ENCODE data around the gene COL4A6. TPM values are rescaled to one million over a fixed set of nuclear protein-coding genes. Genes with fewer than 3 reads are reported as not detected.
"Not testable (repeated sequence)": the region's sequence is repeated elsewhere in the genome, so short reads cannot be mapped to it uniquely, and the experiment has no call there.

Gene COL4A6
- polyA plus RNA-seq, 1 donor, result 2.6 TPM

GRCh38 chrX:108399418-108400165, 38.6 kb downstream of the COL4A6 start:
- DNase-seq, result no peak

DNA sequence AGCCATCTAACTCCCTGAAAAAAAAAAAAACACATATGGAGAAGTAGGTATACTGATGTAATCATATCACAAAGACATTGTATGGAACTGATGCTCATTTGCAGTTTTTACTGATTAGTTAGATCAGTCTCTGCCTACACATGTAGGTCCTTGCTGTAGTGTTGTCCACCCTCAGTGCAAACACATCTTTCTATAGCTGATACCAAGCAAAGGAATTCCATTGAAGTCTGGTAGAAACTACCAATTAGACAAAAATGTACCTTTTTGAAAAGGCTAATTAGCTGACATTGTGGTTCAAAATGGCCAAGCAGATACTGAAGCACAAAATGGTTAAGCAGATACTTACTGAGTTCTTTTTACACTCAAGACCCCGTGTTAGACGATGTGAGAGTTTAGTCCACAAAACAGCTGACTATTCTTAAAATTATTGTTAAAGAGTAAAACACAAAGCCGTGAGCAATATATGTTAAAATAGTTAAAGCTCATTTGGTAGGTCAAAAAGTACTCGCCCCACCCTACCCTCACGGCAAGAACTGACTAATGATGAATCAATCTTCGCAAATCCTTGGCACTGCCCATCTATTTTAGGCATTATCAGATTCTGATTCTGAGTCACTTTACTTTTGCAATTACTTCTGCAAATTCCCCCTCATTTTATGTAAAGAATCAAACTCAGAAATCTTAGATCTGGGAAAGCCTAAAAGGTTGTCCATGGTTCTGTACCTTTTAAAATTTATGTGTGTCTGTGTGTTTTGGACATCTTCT, 40.4 kb downstream of the COL4A6 start:
- no peak for DNase-seq

DNA sequence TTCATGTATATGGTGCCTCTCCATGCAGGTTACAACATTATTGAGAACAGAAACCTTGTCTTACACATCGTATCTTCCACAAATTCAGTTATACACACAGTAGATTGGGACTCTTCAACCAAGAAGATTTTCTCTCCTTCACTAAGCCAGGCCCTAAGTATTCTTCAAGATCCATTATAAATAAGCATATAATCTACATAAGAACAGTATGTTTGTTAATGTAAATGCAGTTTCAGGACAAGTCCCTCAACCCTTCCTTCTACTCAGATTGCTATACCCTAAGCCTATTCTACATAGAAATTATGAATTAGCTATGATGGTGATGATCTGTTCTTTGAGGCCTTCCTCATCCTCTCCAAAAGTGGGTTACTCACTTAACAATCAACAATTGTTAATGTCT, 41.2 kb downstream of the COL4A6 start:
- no peak for DNase-seq

DNA sequence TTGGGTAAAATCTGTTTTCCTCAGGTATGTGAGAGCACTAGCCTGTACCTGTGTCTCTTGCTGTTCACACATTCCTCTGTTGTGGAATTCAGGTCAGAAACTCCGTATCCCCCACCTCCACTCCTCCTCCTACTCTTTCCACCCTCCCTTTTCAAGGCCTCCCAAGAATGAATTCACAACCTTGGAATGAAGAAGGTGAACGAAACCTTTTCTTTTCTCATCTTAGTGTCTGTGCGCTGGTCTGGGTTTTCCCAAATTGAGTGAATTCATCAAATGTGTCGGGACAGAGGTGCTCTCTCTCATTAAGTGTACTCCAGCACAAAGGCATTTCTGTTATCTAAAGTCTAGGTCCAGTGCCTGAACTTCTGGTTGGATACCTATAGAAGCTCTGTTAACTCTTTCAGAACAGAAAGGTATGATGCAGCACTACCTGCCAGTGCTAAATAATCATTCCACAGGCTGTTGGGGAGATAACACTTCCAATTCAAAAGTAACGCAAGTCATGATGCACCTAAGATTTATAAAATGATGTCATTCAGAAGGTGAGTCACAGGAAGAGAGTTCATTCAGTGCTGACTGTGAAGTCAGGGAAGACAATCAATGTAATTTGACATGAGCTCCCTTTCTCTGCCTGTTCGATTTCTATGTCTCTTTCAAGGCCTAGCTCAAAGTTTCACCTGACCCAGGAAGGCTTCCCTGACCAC, 41.9 kb downstream of the COL4A6 start:
- no peak for DNase-seq

DNA sequence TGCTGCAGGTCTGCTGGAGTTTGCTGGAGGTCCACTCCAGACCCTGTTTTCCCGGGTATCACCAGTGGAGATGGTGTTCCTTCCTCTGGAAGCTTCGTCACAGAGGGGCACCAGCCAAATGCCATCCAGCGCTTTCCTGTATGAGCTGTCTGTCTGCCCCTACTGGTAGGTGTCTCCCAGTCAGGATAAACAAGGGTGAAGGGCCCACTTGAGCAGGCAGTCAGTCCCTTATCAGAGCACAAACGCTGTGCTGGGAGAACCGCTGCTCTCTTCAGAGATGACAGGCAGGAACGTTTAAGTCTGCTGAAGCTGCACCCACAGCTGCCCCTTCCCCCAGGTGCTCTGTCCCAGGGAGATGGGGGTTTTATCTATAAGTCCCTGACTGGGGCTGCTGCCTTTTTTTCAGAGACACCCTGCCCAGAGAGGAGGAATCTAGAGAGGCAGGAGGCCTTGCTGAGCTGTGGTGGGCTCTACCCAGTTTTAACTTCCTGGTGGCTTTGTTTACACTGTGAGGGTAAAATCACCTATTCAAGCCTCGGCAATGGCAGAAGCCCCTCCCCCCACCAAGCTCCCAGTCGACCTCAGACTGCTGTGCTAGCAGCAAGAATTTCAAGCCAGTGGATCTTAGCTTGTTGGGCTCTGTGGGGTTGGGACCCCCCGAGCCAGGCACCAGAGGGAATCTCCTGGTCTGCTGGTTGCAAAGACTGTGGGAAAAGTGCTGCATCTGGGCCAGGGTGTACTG, 47.1 kb downstream of the COL4A6 start:
- DNase-seq, result not testable (repeated sequence)

- no peak for DNase-seq
These were observed 53.4 kb downstream of the COL4A6 start for GRCh38 chrX:108384783-108385182.

- no peak for DNase-seq
These were observed 58.0 kb downstream of the COL4A6 start for GRCh38 chrX:108380222-108380621.

DNA sequence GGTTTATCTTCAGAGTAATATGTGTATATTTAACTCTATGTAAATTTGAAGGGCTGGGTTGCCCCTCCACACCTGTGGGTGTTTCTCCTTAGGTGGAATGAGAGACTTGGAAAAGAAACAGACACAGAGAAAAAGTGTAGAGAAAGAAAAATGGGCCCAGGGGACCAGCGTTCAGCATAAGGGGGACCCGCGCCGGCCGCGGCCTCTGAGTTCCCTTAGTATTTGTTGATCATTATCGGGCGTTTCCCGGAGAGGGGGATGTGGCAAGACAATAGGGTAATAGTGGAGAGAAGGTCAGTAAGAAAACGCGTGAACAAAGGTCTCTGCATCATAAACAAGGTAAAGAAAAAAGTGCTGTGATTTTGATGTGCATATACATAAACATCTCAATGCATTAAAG, 61.4 kb downstream of the COL4A6 start:
- not testable (repeated sequence) for DNase-seq

DNA sequence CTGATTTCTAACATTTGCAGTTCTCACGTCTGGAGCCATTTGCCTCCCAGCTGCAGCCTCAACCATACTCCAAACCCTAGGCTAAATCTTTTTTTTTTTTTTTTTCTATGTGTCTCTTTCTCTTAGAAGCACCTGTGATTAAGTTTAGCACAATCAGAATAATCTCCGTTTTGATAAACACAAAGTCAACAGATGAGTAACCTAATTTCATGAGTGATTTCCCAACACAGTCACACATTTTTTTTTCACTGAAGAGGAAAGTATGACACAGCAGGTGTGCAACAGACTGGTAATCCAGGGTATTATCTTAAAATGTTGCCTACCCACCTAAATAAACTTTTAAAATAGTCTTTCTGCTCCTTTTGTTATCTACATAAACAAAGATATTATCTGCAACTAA, 62.6 kb downstream of the COL4A6 start:
- not testable (repeated sequence) for DNase-seq

GRCh38 chrX:108366644-108367406, 71.4 kb downstream of the COL4A6 start:
- no peak for DNase-seq

- no peak for DNase-seq
These were observed 76.2 kb downstream of the COL4A6 start for GRCh38 chrX:108362026-108362425.

GRCh38 chrX:108361316-108361715, 76.9 kb downstream of the COL4A6 start:
- no peak for DNase-seq

DNA sequence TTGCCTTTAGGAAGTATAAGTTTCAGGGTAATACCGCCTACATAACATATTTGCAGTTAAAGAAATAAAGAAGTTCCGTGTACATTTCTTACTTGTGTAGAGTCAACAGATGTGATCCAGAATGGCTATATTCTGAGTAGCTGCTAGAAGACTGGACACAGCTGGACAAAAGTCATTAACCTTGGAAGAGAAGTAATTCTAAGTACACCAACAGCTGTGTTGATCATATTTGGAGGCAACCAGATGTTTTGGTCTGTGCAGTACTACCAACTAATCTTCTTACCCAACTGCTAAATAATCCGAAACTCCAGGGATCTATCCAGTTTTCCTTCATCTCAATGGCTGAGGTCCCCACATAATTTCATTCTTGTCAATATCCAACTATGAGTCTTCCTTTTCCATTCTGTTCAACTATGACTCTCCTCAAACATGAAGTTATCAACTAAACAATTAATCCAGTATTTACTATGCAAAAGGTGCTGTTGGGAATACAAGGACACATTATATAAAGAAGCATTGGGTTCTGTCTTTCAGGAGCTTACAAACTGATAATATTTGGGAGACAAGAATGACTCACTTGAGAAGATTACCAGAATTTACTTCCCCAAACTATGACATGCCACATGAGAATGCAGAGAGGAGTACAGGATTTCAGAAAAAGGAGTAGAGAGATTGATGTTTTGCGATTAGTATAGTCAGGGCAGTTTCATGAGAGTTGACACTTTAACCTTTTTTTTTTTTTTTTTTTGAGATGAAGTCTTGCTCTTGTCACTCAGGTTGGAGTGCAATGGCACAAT, 78.2 kb downstream of the COL4A6 start:
- DNase-seq, result no peak

- DNase-seq, result no peak
These were observed 84.8 kb downstream of the COL4A6 start for GRCh38 chrX:108353452-108353851.

DNA sequence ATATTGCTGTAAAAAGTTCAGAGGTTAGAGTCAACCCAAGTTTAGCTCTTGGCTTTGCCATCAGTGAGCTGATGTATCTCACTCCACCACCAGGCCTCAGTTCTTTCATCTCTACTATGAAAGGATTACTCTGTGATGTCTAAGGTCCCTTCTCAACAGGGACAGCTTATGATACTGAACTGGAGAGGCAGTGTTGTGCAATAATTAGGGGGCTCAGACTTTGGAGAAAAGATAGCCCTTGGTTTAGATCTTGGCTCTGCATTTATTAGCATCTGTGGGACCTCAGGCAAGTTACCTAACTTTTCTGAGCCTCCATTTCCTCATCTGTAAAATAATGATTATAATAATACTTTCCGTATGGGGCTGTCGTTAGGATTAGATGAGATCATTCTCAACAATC, 89.0 kb downstream of the COL4A6 start:
- DNase-seq, result no peak

DNA sequence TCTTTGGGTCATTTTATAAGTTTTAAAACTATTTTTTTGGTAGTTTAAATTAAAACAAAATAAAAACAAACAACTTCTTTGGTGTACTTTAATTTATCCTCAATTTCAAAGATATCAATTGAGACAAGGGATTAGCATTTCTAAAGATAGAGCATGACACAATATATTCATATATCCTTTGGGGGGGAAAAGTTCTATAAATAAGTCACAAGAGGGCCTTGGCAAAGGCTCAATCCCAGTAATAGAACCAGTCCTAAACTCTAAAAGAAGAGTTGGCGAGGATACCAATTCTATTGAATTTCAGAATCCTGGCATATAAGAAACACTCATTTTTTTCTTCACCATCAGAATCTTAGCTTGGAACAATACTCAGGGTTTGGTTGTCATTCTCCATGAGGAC, 89.7 kb downstream of the COL4A6 start:
- no peak for DNase-seq

GRCh38 chrX:108347800-108348199, 90.4 kb downstream of the COL4A6 start:
- no peak for DNase-seq

- no peak for DNase-seq
These were observed 94.0 kb downstream of the COL4A6 start for GRCh38 chrX:108344216-108344615.

GRCh38 chrX:108341947-108342346, 96.3 kb downstream of the COL4A6 start:
- no peak for DNase-seq

GRCh38 chrX:108332281-108332680, 105.9 kb downstream of the COL4A6 start:
- DNase-seq, result no peak

Data from hindlimb muscle (tissue), 1 donor.